ENCODE data around the gene SPEM2.
"Not testable (repeated sequence)": the region's sequence is repeated elsewhere in the genome, so short reads cannot be mapped to it uniquely, and the experiment has no call there.

The SPEM2 gene

DNA sequence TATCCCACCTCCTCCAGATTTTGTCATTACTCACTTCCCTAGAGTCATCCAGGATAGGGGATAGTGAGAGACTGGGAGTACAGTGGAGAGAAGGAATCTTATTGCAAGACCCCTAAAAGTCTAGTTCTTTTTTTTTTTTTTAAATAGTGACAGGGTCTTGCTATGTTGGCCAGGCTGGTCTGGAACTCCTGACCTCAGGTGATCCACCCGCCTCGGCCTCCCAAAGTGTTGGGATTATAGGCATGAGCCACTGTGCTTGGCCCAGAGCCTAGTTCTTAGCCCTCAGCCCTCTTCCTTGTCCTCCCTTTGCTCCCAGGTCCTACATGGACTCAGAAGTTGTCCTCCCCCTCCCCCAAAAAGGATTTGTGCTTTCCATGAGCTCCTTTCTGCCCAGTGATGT, 16.7 kb downstream of the SPEM2 start:
- DNase-seq (ENCODE audit: low read depth, low spot score) = no peak

DNA sequence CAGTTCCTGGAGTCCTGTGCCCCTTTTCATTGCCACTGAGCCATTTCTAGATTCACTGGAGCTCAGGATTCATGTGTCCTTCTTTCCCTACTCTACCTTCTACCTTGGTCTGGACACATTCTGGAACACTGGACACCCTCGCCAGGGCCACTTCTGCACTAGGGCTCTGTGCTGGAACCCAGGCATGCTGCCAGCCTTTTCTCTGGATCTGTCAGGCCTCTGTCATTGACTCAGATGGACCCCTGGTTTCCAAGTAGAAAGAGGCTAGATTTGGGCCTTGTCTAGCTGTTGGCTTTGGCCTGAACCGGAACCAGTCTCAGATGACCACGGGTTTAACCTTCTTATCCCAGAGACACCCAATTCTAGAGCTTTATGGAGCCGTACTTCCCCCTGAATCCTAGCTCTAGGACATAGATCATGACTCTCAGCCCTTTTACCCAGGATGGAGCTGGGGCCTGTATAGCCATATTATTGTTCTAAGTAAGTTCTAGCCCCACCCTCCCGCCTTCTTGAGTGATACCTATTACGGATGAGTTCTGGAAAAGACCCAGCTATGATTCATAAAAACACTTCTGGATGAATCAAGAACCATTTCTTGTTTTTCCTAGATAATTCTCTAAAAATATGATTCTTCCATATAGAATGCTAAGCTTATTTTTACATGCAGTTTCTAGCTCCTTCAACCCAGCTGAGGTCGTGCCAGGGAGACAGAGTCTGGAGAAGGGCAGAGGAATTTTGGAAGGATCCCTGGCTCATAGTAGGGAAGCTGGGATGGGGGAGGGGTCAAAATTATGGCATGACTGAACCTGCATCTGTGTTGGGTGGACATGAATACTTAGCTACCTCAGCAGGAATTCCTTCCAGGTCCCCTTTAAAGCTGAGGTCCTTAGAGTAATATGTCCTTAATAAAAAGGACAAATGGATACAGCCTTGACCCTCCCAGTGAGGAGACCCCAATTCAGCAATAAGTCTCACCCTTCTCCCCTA, 18.4 kb downstream of the SPEM2 start:
- DNase-seq (ENCODE audit: low read depth, low spot score) = no peak

DNA sequence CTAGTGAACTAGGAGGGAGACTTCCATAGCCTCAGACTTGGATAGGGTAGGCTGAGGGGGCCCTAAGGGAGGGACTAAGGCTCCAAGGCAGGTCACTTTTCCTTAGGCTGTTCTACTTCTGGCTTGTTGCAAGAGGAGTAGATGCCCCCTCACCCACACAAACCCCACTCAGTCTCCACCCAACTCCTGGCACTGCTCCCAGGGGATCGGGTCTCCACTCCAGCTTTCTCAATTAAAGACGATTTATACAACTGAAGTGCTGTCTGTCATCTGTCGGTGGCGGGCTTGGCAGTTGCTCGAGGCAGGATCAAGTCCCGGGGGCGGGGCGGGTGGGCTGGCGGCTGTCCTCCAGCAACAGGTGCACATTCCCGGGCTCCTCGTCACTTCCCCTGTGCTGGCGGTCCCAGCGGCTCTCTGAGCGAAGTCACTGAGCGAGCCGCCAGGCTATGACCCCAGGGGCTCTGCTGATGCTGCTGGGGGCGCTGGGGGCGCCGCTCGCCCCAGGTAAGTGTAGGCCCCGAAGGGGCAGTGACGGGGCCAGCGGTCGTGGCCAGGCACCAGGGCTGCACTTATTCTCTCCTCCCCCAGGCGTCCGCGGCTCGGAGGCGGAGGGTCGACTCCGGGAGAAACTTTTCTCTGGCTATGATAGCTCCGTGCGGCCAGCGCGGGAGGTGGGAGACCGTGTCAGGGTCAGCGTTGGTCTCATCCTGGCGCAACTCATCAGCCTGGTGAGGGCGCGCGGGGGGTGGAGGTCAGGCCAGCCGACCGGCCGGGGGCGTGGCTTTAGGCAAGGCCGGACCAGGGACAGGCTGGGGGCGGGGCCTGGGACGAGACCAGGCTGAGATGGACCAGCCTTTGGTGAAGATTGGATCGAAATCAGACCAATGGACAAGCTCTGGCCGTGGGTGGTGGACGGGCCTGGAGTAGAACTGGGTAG, 19.5 kb downstream of the SPEM2 start, which contains the start of gene CHRNB1:
CHRNB1 (plus strand) TSS at position 380 of the 937 bp plus-strand sequence; CDS start at position 447, 67 bp downstream.
- peak; percentile 88 for DNase-seq (ENCODE audit: low read depth, low spot score)

DNA sequence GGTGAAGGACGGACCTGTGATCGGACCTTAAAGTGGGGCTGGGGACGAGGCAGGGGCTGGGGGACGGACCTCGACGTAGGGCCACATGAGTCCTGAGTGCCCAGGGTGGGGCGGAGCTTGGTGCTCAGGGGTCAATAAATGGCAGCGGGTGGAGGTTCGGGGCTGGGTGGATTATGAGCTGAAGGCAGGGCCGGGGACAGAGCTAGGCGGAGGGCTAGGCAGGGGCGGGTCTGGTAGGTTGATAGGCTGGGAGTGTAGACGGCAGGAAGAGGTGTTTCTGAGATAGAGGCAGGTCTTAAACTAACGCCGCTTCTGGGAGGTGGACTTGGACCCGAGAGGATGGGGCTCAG, 20.2 kb downstream of the SPEM2 start:
- peak; percentile 84 for DNase-seq (ENCODE audit: low read depth, low spot score)

DNA sequence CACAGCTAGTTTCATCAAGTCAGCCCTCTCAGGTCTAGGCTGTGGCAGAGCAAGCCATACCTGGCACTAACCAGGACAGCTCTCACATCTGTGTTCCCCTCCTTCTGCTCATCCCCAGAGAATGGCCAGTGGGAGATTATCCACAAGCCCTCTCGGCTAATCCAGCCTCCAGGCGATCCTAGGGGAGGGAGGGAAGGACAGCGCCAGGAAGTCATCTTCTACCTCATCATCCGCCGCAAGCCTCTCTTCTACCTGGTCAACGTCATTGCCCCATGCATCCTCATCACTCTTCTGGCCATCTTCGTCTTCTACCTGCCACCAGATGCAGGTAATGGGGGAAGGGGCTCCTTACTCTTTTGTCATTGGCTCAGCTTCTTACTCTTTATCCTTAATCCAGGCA, 23.0 kb downstream of the SPEM2 start:
- no peak for DNase-seq (ENCODE audit: low read depth, low spot score)

DNA sequence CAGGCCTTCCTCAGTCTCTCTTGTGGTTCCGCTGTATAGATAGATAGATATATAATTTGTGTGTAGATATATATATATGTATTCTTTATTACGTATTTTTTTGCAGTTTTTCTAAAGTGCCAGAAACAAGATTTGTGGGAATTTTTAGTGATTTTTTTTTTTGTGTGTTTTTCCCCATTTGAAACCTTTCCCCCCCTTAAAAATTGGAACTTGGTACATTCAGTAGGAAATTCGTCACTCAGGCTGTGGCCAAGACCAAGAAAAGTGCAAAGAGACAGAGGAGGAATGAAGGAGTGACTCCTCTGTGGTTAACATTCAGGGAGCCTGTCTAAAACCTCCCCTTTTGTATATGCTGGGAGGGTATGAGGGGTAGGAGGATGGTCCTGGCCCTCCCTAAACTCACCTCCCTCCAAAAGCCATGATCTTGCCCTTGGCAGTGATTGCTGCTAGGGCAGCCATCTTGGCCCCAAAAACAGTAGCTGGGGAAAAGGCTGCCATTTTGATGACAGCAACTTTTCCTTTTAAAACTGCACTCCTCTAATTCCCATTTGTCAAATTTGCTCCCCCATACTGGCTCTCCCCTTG, 34.6 kb downstream of the SPEM2 start:
- no peak for DNase-seq (ENCODE audit: low read depth, low spot score)

DNA sequence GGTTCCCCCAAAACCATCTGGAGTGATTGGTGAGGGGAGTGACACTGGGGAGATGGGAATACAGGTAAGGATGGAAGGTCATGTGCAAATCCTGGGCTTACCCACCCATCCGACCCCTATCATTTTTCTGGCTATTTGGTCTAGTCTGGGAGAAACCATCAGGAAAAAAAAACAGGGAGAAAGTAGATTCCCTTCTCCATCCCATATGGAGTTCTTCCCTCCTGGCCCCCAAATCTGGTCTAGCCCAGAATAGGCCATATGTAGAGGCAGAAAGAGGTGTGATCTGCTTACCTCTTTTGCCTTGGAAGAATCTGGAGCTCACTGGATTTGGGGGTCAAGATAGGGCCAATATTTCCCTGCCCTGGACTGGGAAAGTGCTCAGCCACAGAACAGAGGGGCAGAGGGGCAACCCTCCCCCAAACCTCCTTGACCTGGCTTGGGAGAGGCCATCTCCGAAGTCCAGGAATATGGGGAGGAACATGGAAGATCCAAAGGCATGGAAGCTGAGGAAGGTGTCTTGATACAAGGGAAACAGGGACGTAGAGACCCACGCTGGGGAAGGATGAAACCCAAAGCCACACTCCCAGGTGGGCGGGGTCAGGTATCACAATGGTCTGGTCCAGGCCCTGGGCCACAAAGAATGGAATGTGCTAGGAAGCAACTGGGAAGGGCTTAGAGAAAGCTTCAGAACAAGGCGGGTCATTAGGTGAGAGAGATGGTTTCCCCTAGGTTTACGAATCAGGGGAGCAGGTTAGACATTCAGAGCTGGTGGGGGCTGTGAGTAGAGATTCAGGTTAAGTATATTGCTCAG, 35.6 kb downstream of the SPEM2 start:
- DNase-seq (ENCODE audit: low read depth, low spot score) = peak; percentile 68

DNA sequence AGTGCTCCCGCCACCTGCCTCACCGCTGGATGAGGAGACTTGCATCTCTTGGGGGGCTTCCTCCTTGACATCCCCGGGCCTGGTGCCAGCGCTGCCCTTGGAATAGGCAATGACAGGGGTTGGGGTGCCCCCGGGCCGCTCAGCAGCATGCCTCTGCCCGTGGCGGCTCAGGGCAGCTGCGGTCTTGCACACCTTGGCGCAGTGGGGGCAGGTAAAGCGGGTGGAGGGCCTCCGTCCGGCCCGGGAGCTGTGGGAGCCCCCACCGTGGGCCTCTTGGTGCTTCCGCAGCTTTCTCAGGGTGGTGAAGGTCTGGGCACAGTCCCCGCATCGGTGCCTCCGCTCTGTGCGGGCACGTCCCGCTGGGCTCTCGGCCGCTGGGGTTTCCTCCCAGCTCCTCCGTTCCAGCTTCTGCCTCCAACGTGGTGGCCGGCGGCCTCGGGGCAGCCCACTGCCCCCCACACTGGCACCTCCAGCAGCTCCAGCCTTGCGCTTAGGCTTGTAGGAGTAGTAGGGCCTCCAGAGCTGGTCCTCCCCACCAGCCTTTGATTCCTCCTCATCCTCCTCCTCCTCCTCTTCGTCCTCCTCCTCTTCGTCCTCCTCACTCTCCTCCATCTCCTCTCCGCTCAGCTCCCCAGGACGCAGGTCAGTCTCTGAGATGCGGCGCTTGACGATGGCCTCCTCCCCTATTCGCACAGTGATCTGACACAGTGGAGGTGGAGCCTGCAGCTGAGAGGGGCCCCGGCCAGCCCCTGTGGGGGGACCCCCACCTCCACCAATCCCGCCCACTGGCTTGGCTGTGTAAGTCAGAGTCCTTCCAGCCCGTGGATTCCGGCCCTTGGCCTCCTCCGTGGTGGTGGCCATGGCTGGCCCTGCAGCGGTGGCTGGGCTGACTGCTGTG, 37.3 kb downstream of the SPEM2 start:
- DNase-seq (ENCODE audit: low read depth, low spot score) = no peak

DNA sequence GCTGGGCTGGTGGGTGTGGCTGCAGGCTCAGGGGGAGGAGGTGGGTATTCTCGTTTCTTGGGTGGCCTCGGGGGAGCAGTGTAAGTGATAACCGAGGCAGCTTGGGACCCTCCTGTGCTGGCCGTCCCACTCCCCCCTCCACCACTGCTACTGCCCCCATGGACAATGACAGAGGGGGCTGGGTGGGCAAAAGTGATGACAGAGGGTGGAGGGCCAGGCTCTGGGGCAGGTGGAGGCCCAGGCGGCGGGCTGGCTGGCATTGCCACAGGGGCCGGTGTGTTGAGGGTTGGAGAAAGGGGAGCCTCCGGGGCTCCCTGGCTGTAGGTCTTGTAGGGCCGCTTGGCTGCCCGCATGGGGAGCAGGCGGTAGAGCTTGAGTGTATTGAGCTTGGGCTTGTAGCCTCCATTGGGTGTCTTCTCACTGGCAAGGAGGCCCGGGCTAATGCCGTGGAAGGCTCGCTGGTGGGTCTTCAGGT, 38.0 kb downstream of the SPEM2 start:
- no peak for DNase-seq (ENCODE audit: low read depth, low spot score)

DNA sequence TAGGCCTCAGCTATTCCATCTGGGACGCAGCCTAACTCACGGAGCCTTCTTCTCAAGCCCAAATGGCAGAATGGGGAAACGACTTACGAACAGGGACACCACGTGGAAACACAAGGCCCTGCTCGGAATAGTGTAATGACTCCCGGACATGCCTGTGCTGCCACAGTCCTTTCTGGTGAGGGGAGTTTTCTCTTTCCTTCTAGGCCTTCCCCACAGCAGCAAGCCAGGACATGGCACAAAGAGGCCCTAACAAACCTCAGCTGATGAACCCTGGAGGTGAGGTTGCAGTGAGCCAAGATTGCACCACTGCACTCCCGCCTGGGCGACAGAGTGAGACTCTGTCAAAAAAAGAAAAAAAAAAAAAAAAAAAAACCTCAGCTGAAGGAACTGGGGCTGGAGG, 38.7 kb downstream of the SPEM2 start:
- DNase-seq (ENCODE audit: low read depth, low spot score) = no peak

DNA sequence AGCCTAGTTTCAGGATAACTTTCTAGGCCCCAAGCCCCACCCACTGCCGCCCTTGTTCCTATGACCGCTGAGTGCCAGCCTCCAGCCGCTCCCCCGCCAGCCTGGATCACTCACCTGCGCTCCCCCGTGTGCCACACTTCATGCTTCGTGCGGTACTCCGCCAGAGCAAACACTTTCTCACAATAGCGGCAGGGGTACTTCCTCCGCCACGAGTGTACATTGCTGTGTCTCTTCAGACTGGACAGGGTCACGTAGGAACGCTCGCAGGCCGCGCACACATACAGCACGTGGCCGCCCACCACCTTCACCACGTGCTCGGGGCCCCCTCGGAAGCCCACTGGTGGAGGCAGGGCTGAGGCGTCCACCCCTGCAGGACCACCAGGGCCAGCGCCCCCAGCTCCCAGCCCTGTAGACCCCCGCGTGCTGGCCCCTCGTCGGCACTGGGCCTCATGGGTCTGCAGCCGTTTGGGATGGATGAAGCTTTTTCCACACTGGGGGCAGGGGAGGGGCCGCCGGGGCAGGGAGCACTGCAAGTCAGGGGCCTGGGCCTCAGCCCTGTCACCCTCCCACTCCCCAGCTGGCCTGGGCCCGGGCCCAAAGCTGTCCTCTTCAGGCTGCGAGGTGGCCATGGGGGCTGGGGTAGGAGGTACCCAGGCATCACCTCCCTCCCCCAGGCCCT, 40.3 kb downstream of the SPEM2 start:
- no peak for DNase-seq (ENCODE audit: low read depth, low spot score)

DNA sequence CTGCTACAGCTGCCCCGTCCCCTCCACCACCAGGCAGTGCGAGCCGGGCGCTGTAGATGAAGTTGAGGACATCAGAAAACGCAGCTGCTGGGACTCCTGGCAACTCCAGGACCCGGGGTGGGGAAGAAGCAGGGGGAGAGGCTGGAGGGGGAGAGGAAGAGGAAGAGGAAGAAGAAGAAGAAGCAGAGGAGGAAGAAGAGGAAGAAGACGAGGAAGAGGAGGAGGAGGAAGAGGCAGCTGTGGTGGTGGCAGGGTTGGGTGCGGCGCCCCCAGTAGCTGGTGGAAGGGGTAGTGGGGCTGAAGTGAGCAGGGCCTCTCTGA, 40.9 kb downstream of the SPEM2 start:
- no peak for DNase-seq (ENCODE audit: low read depth, low spot score)

DNA sequence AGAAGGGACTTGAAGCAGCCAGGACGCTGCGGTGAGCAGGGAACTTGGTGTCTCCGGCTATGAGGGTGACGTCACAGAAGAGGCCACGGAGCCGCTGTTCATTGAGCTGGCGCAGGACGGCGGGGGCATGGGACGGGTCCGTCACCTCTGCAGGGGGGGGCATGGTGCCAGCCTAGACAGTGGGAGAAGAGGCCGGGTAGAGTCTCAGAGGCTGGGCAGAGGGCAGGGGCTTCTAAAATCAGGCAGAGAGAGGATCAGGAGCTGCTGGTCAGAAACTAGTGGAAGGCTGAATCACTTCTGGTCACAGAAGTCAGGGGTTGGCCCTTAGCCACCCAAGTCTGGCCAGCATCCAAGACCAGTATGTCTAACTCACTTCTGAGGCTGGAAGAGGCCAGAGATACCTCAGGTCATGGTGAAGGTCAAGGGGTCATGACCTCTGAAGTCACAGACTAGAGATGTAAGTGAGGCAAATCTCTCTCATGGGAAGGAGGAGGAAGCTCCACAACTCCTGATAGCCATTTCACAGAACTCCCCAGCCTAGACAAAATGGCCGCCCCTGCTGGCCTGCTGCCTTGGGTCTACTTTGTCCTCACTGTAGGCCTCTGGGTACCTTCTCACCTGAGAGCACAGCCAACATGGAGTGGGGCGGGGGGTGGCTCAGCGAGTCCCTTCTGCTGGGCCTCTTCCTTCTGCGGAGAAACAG, 41.4 kb downstream of the SPEM2 start:
- DNase-seq (ENCODE audit: low read depth, low spot score) = no peak

DNA sequence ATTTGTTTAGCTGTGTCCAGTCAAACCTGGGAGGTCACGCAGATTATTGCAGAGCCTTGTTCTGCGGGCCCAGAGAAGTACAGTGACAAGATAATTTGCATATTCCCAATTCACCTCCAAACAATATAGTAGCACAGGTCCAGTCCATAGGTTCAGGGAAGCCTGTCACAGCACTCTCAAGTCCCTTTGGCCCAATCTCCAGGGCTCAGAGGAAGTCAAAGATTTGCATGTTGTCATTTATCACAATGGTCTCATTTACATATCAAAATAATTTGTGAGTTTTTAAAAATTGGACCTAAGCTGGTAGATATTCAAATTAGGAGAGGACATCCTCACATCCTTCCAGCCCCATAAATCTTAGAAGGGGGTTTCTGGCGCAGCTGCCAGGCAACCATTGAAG, 42.1 kb downstream of the SPEM2 start:
- DNase-seq (ENCODE audit: low read depth, low spot score) = no peak

DNA sequence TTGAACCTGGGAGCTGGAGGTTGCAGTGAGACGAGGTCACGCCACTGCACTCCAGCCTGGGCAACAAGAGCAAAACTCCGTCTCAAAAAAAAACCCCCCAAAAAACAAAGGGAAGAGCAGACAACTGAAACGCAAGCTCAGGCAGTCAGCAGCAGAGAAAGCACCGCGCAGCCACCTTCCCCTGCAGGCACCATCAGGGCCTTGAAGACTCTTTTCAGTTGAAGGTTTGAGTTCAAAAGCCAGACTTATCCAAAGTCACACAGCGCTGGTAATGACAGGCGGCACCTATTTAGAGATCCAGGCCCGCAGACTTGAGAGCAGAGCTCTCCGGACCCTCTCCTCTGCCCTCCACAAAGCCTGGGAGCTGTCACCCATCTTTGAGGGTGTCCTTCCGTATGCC, 42.9 kb downstream of the SPEM2 start:
- DNase-seq (ENCODE audit: low read depth, low spot score) = no peak

DNA sequence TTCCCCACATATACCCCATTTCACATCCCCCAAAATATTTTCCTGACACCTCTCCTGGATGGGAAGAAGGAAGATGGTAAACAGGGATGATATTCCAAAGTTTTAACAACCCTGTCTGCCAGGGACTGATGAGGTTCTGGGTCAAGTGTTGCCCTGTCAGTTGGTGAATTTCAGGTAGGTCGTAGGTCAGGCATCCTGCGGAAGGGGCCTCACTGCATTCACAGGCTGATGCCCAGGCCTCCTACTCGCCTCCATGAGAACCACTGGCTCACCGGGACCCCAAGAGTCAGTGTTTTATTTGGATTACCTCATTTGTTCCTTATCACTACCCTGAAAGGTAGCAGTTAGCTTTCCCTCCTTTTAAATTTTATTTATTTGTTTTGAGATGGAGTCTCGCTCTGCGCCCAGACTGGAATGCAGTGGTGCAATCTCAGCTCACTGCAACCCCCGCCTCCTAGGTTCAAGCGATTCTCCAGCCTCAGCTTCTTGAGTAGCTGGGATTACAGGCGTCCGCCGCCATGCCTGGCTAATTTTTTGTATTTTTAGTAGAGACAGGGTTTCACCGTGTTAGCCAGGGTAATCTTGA, 43.5 kb downstream of the SPEM2 start:
- no peak for DNase-seq (ENCODE audit: low read depth, low spot score)

DNA sequence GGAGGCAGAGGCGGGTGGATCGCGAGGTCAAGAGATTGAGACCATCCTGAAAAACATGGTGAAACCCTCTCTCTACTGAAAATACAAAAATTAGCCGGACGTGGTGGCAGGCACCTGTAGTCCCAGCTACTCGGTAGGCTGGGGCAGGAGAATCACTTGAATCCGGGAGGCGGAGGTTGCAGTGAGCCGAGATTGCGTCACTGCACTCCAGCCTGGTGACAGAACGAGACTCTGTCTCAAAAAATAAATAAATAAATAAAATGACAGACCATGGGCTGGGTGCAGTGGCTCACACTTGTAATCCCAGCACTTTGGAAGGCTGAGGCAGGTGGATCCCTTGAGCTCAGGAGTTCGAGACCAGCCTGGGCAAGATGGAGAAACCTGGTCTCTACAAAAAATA, 44.4 kb downstream of the SPEM2 start:
- DNase-seq (ENCODE audit: low read depth, low spot score) = not testable (repeated sequence)

DNA sequence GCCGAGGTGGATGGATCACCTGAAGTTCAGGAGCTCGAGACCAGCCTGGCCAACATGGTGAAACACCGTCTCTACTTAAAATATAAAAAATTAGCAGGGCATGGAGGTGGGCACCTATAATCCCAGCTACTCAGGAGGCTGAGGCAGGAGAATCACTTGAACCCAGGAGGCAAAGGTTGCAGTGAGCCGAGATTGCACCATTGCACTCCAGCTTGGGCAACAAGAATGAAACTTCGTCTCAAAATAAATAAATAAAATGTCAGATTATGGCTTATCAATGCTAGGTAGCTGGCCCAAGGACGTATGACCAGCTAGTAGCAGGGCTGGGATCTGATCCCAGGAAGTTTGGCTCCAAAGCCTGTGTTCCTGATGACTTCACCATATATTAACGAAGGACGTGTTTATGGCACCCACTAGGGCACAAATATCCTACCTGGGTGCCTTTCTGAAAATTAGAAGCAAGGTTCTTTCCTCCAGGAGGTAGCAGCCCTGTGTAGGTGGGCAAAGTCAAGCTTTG, 45.1 kb downstream of the SPEM2 start:
- DNase-seq (ENCODE audit: low read depth, low spot score) = not testable (repeated sequence)
